ENCODE measurements around the gene SIRPA.

SIRPA gene

DNA sequence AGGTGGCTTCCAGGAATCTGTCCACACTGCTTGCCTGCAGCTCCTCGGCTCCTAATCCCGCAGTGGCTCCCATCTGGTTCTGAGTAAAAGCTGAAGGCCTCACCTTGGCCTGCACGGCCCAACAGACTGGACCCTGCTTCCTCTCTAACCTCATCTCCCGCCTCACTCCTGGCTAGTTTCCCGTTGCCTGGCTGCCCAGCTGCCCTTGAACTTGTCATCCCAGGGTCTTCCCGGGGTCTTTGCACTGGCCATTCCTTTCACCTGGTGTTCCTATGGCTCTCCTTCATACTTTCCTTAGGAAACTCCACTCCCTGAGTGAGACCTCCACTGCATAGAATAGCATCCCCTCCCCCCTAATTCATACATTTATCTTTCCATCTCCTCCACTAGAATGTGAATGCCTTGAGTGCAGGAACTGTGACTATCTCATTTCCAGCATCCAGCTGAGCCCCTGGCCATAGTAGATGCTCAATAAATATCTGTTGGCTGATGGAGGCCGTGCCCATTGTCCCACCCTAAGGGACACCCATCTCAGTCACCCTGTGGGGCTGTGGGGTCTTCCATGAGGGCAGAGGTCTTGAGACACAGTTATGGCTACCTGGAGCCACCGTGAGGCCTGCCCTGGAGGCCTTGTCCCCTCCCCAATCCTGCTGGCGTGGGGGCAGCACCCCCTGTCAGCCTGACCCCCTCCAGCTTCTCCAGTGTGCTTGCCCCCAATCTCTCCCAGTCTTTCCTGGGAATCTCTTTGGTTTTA is 9.1 kb upstream of the SIRPA start:
- peak in 2 of 10 donors; percentile 52 to 77 for DNase-seq
- intact Hi-C loops (cut with DNase I): no loop called here

DNA sequence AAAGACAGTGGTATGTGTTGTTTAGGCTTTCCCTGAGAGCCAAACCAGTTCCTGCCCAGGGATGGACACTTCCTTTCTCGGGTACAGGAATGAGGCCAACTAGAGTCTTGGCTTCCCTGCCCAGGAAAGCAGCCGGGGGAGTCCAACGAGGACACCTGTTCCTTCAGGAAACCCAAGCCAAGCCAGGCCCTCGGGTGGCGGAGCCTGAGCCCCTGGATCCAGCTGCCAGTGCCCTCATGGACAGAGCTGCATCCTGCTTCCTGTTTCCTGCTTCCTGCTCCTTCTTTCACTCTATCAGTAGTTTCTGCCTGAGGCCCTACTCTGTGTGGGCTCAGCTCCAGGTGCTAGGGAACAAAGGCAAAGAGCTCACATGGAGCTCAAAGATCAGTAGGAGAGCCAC is 7.9 kb upstream of the SIRPA start:
- intact Hi-C loops (cut with DNase I): no loop called here
- peak in 1 of 10 donors; percentile 83 for DNase-seq

DNA sequence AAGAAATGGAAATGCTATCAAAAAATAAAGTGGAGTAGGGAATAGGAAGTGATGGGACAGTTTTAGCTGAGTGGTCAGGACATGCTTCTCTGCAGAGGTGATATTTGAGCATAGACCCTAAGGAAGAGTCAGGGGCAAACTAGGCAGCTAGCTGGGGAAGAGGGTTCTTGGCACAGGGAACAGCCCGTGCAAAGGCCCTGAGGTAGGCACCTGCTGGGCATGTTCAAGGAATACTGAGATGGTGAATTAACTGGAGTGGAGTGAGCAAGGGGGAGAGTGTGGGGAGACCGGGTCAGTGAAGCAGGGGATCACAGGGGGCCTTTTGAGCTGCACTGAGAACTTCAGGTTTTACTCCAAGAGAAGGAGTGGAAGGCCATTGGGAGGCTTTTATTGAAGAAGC is 7.5 kb upstream of the SIRPA start:
- peak in 1 of 10 donors; percentile 62 for DNase-seq
- intact Hi-C loops (cut with DNase I): no loop called here

DNA sequence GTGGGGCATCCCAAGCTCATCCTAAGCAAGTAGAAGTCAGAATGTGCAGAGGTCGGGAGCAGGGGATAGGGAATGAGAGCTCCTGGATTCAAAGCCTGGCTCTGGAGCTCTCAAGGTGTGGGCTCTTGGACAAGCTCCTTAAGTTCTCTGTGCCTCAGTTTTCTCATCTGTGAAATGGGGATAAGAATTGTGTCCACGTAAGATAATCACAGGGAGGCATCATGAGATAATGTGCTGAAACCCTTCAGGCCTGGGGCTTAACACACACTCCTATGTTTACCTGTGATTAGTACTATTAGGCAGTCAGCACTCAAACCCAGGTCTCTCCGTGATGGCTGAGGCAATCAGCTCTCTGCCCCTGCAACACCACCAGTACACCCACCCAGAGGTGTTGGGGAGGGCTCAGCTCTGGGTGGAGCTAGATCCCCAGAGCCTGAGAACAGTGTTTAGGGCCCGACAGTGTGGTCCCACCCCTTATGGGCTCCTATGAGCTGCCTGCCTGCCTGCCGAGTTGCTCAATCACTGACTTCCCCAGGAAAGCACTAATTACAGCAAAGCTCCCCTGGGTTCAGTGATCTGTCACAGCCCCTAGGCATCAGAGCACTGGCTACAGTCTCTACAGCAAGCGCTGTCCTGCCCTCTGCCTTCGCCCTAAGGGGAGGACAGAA is 6.3 kb upstream of the SIRPA start:
- intact Hi-C loops (cut with DNase I): no loop called here
- DNase-seq: peak in 2 of 10 donors; percentile 58 to 70

DNA sequence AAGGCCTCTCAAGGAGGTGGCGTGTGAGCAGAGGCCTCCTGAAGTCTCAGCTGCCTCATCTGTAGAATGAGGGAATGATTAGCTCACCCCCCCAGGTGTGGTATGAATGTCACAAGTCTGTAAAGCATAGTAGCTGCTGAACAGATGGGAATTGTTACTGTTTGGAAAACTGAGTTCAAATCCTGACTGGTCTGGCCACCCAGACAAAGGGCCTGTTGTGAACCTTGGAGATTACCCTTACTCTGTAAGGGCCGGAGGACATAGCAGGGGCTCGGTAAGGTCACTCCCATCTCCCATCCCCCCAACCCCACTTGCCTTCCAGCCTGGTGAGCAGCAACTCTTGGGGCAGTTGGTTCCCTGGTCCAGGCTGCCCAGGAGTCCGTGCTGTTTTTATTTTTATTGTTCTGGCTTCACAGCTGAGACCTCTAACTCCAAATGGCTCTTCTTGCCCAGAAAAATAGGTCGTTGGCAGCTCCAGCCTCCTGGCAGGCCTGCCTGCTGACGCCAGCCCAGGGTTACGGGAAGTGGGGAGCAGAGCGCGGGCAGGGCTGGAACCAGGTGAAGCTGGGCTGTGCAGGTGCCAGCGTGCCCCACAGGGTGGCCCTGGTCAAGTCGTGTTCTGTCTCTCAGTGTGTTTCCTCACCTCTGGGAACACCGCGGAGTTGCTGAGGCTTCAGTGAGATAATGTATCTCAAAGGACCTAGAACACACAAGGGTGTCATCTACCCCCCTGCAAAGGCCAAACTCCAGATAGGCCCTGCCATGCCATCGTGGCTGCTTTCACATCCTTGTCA is 4.5 kb upstream of the SIRPA start:
- peak in 3 of 10 donors; percentile 47 to 88 (median 69) for DNase-seq
- intact Hi-C loops (cut with DNase I): no loop called here

DNA sequence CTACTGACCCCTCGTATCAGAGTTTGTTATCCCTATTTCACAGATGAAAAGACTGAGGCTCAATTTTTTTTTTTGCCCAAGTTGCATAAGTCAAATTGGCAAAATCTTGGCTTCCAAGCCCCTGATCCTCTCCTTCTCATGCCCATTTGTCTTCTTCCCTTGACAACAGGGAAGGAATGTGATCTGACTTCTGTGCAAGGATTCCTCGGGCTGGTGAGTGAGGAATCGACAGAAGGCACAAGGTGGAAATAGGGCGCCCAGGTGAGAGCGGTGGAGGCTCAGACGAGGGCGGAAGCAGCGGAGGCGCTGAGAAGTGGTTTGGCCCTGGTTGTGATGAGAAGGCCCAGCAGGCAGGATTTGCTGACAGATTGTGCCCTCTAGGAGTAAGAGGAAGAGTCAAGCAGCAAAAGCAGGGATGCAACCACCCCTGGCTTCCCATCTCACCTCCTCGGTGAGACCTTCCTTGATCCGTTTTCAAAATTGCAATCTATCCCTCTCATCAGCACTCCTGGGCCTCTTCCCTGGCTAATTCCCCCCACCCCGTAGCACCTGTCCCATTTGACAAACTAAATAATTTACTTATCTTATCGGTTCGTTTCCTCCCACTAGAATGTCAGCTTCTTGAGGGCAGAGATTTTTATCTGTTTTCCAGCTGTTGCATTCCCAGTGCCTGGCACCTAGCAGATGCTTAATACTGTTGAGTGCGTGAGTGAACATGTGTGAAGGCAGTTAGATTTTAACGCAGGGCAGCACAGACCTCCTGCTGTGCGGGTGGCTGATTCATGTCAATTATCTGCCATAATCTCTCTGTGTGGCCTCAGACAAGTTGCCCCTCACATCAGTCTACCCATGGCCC is 3.7 kb upstream of the SIRPA start:
- intact Hi-C loops (cut with DNase I): no loop called here
- DNase-seq: peak in 1 of 10 donors; percentile 36

DNA sequence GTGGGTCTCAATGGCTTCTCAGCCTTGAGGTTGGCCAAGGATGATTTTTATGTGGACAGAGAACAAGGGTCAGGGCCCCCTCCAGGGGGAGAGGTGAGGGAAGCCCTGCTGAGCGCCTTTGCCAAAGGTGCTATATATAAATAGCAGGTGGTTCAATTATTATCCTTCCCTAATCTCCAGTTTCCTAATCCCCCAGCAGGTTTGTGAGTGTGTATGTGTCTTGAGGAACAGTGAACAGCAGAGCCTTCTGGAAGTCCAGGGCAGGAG is 3.2 kb upstream of the SIRPA start:
- no peak for DNase-seq
- intact Hi-C loops (cut with DNase I): no loop called here

DNA sequence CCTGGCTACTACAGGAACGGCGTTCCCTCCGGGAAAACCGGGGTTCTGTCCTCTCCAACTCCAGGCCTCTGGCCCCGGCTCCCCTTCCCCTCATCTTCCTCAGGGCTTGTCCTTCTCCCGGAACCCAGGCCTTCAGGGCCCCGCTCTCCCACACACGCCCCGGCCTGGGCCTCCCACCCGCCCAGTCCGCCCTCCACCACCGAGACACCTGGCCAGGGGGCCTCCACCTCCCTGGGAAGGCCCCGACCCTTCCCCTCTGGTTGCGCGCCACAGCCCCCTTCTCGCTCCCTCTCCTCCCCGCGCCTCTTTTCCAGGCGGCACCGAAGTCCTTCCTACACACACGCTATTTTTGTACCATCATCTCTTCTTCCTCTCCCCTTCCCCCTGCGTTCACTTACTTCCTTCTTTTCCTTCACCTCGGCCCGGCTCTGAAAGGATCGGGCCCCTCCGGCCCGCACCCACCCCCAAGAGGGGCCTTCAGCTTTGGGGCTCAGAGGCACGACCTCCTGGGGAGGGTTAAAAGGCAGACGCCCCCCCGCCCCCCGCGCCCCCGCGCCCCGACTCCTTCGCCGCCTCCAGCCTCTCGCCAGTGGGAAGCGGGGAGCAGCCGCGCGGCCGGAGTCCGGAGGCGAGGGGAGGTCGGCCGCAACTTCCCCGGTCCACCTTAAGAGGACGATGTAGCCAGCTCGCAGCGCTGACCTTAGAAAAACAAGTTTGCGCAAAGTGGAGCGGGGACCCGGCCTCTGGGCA is 1.3 kb upstream of the SIRPA start:
- peak in 1 of 10 donors; percentile 59 for DNase-seq
- intact Hi-C loops (cut with DNase I): loop anchor here (2.0 kb wide), 1 partner anchor 91 kb away; no protein-coding TSS in a partner anchor

DNA sequence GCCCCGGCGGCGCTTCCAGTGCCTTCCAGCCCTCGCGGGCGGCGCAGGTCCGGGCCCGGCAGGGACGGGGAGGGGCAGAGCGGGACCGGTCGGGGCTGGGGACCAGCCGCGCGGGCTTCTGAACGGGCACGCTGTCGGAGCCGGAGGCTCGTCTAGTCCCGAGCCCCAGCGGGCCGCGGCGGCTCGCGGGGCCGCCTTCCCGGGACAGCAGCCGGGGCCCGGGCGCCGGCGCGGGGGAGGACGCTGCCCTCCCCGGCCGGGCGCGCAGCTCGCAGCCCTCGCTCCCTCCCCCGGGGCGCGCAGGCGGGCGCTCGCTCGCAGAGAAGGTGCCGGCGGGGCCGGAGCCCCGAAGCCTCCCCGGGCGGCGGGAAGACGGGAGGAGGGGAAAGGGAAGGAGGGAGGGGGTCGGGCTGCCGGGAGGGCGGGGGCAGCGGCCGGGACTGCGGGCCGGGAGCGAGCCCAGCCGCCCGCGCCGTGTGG is 696 bp upstream of the SIRPA start:
- intact Hi-C loops (cut with DNase I): loop anchor here (2.0 kb wide), 1 partner anchor 92 kb away; no protein-coding TSS in a partner anchor
- peak in 3 of 10 donors; percentile 72 to 93 (median 87) for DNase-seq

DNA sequence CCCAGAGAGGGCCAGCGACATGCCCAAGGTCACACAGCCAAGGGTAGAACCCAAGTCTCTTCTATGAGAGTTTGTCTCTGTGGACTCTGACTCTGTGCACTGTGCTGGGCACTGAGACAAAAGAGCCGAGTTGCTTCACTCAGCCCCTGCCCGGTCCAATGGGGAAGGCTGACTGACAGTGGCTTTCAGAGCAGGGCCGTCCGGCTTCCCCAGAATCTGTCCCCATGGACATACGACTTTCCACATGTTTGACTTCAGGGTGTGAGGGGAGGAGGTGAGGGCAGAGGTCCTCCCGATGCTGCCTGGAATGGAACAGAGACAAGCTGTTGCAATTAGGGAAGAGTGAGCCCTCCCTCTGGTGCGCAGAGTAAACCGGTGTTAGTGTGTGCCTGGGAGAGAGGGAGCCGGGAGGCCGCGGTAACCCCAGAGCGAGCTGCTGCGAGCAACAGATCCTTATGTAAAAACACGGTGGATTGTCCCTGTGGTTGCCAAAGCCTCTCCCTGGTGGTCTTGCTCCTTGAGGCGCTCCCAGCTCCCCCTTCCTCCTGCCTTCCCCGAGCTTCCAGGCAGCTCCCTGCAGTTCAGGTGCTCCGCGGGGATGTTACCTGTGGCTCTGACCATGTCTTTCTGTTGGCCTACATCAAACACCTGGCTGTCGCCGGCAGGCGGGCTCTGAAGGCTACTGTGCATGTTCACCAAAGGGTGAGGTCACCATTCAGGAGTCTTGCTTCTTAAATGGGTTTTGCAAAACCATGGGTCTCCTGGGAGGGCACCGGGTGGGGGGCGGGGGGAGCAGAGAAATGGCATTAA is 672 bp downstream of the SIRPA start:
- intact Hi-C loops (cut with DNase I): loop anchor here (2.0 to 5.0 kb wide), 2 partner anchors 41 to 93 kb away; no protein-coding TSS in a partner anchor
- peak in 2 of 10 donors; percentile 47 to 84 for DNase-seq

DNA sequence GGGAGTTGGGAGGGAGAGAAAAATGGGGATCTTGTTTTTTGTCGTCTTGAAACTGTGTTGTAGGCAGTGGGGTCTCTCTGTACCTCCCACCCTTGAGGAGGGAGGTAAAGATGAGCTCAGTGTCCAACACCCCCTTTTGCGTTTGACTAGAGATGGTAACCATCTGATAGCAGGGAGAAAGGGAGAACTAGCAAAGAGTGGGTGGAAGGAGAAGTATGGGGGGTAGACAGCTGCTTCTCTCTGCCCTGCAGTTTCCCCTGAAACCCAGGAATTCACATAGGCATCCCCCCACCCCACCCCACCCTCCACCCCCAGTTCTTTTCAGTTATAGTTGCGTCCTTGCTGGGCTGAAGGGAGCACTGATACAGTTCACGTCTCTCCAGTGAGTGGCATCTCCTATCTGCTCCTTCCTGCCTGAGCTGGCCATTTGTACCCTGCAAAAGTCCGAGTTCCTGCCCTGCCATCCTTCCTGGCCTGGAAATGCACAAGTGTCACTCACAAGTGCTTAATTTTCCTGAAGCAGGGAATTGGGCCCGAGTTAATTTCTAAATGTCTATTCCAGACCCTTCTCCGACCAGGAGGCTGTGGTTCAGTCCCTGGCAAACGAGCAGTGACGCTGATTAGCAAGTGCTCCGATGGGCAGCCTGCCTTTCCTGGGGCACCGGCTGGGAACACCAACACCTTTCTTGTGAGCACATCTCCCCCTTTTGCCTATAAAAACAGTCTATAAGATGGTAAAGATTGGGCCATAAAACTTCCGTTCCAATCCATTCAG is 1.5 kb downstream of the SIRPA start:
- intact Hi-C loops (cut with DNase I): loop anchor here (5.0 kb wide), 1 partner anchor 41 kb away; no protein-coding TSS in a partner anchor
- DNase-seq: no peak

DNA sequence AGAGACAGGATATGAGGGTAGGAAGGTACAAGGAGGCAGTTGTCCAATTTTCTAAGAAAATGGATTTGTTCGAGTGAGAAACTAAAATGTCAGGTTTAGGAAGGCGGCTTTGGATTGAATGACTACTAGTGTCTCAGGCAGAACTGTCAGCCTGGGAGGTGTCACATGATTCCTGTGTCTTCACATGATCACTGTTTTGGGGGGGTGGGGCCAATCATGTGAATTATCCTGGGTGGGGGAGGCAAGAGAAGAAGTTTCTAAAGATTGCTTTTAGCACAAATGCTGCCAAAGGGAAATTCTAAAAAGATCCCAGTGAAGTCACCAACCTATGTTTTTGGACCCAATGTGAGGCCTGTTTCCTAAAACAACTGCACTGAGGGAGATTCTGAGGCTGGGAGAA is 2.3 kb downstream of the SIRPA start:
- intact Hi-C loops (cut with DNase I): loop anchor here (5.0 kb wide), 1 partner anchor 40 kb away; no protein-coding TSS in a partner anchor
- DNase-seq: peak in 1 of 10 donors; percentile 38

DNA sequence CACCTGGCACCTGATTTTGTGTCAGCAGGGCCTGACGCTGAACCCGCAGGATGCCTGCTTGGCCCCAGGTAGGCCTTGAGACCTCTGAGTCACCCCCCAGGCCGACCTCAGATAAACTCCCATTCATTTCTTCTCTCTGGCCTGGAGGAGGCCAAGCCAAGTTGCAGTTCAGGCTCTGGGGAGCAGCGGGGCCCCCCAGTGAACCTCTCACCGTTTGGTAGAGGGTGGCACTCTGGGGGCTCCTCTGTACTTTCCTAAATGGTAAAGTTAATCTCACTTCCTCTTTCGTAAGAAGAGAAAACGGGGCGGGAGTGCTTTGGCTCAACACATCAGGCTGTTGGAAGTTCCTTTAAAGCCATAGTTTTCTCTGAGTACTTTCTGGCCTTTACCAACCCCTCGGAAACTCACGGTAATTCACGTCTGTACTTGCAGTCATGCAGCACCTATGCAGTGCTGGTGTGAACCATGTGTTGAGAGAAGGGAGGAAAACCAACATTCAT is 2.8 kb downstream of the SIRPA start:
- intact Hi-C loops (cut with DNase I): loop anchor here (5.0 kb wide), 1 partner anchor 39 kb away; no protein-coding TSS in a partner anchor
- no peak for DNase-seq

DNA sequence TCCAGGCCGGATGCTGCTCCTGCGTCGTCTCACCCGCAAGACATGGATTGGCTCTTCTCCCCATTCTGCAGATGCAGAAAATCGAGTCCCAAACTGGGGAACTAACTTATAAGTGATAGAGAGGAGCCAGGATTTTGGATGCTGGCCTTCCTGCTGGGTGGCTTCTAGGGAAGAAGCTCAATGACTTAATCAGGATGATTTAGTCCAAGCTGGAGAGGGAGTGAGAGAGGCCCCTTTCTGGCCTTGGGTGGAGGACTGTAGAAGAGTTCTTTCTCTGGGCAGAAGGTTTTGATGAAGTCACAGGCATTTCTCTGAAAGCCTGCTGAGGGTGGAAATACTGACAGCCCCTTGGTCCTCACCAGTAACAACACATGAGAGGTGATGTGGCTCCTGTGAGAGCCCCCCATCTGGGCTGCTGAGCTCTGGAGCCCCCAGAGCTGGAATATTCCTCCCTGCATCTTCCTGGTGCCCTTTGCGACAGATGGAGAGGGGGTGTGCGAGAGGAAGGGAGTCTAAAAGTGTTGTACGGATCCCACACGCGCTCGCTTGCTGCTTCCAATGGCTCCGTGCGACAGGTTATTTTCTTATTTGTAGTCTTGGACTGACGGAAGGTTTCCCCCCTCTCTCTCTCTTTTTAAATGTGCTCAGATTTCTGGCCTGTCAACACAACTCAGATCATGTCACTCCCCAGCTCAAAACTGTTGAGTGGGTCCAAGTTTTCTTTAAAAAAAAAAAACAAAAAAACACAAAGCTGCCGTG is 3.5 kb downstream of the SIRPA start:
- intact Hi-C loops (cut with DNase I): loop anchor here (5.0 kb wide), 1 partner anchor 39 kb away; no protein-coding TSS in a partner anchor
- peak in 1 of 10 donors; percentile 83 for DNase-seq

DNA sequence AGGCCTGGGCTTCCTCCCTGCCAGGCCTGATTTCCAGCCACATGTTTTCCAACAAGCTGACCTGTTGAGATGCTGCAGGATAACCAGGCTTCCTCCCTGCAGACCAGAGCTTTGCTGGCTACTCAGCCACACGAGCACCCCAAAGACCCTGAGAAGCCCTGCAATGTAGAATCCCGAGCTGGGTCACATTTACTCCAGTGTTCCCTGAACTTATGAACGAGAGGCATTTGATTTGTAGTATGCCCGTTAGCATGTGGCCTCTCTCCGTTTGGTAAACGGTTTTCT is 4.0 kb downstream of the SIRPA start:
- DNase-seq: peak in 1 of 10 donors; percentile 57

DNA sequence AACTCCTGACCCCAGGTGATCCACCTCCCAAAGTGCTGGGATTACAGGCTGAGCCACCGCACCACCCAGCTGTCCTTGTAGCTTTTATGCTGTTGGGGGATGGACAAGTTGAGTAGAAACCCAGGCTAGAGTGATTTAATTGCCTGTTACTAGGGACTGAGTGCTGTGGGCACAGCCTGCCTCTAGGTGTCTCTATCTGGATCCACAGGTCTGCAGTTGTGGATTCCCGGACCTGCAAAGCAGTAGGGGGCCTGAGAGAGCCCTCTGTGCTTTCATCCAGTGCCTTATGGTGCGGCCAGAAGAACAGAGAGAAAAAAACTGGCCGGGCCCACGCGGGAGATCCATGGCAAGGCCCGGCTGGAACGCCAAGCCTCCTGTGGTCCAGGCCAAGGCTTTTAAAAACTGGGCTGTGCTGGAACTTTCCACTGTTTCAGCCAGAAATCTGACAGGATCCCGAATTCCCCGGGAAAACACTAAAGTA is 5.2 kb downstream of the SIRPA start:
- DNase-seq: peak in 8 of 10 donors; percentile 46 to 95 (median 74)
- intact Hi-C loops (cut with DNase I): no loop called here

More for the DNA sequence above, 4.0 kb downstream of the SIRPA start:
- intact Hi-C loops (cut with DNase I): loop anchor here (5.0 kb wide), 1 partner anchor 38 kb away; no protein-coding TSS in a partner anchor

All from posterior cingulate gyrus (tissue), 11 donors.